Nephron (organoid): Measurements from ENCODE around the gene CELF4.
A peak's percentile ranks its signal among the peaks of the same experiment; 100 is the strongest.

Source experiments
- H3K27ac Mint-ChIP-seq, 3 experiments: 2 replicates each; pipeline ENCODE4 v1.8.0; 2020; ENCODE audit warnings: mixed read lengths in 3 of 3, mild to moderate bottlenecking in 2 of 3, moderate library complexity in 1 of 3
- H3K27me3 Mint-ChIP-seq: 2 replicates; pipeline ENCODE4 v1.8.0; 2021; ENCODE audit warnings: low read depth, mild to moderate bottlenecking, moderate library complexity, mixed read lengths
- H3K36me3 Mint-ChIP-seq: 2 replicates; pipeline ENCODE4 v1.8.0; 2020; ENCODE audit warnings: low read depth, mixed read lengths
- H3K4me1 Mint-ChIP-seq: 2 replicates; pipeline ENCODE4 v1.8.0; 2020; ENCODE audit warnings: mixed read lengths
- H3K4me3 Mint-ChIP-seq, 3 experiments: 2 replicates each; pipeline ENCODE4 v1.8.0; 2020; ENCODE audit warnings: mild to moderate bottlenecking in 3 of 3, mixed read lengths in 3 of 3, moderate library complexity in 2 of 3
- H3K9me3 Mint-ChIP-seq: 2 replicates; pipeline ENCODE4 v1.8.0; 2020; ENCODE audit warnings: mixed read lengths
- CTCF ChIP-seq, 3 experiments: fragments of 200-600 bp; sonication (generic); IDR thresholded peaks; one replicate each; pipeline ENCODE4 v1.5.0; 2021; ENCODE audit warnings: antibody characterized with exemption in 3 of 3; ENCODE audit not compliant: unreplicated experiment in 3 of 3

The CELF4 gene

GRCh38 chr18:37403100-37403781 lies 162.4 kb downstream of the CELF4 start:
- Mint-ChIP-seq H3K4me3 (peak overlapping the region in 1 of 3 experiments; percentile 15), H3K36me3 (no peaks in the 10 kb centered on the region), H3K27ac (peak overlapping the region; percentile 73 to 87 (median 82)), H3K4me1 (peaks cover 47% of the 10 kb centered on the region), H3K27me3 (peaks cover 9% of the 10 kb centered on the region), H3K9me3 (no peaks in the 10 kb centered on the region)
- no peak for TF ChIP-seq CTCF (IDR thresholded peaks at IDR 0.05; ENCODE audit: unreplicated experiment in 3 of 3)

GRCh38 chr18:37402735-37403099 lies 162.9 kb downstream of the CELF4 start:
- H3K36me3 Mint-ChIP-seq: no peaks in the 10 kb centered on the region
- H3K4me1 Mint-ChIP-seq: peaks cover 47% of the 10 kb centered on the region
- no peak overlapping the region for H3K4me3 Mint-ChIP-seq
- no peak for TF ChIP-seq CTCF (IDR thresholded peaks at IDR 0.05; ENCODE audit: unreplicated experiment in 3 of 3)
- H3K27me3 Mint-ChIP-seq: peaks cover 9% of the 10 kb centered on the region
- no peaks in the 10 kb centered on the region for H3K9me3 Mint-ChIP-seq
- peak overlapping the region; percentile 73 to 87 (median 82) for H3K27ac Mint-ChIP-seq

- no peak overlapping the region for H3K4me3 Mint-ChIP-seq
- H3K4me1 Mint-ChIP-seq: peaks cover 52% of the 10 kb centered on the region
- H3K27me3 Mint-ChIP-seq: peaks cover 9% of the 10 kb centered on the region
- no peaks in the 10 kb centered on the region for H3K9me3 Mint-ChIP-seq
- H3K27ac Mint-ChIP-seq: peak overlapping the region in 1 of 3 experiments; percentile 74
- H3K36me3 Mint-ChIP-seq: no peaks in the 10 kb centered on the region
- no peak for TF ChIP-seq CTCF (IDR thresholded peaks at IDR 0.05; ENCODE audit: unreplicated experiment in 3 of 3)
These were observed 164.8 kb downstream of the CELF4 start for GRCh38 chr18:37400802-37401201.

- peaks cover 5% of the 10 kb centered on the region for H3K27me3 Mint-ChIP-seq
- H3K27ac Mint-ChIP-seq: peak overlapping the region in 1 of 3 experiments; percentile 74
- H3K4me1 Mint-ChIP-seq: peaks cover 44% of the 10 kb centered on the region
- TF ChIP-seq CTCF (IDR thresholded peaks at IDR 0.05; ENCODE audit: unreplicated experiment in 3 of 3): no peak
- no peaks in the 10 kb centered on the region for H3K36me3 Mint-ChIP-seq
- no peak overlapping the region for H3K4me3 Mint-ChIP-seq
- H3K9me3 Mint-ChIP-seq: no peaks in the 10 kb centered on the region
These were observed 167.2 kb downstream of the CELF4 start for GRCh38 chr18:37398248-37398920.

- H3K4me1 Mint-ChIP-seq: peaks cover 38% of the 10 kb centered on the region
- H3K4me3 Mint-ChIP-seq: no peak overlapping the region
- no peaks in the 10 kb centered on the region for H3K9me3 Mint-ChIP-seq
- peak overlapping the region in 1 of 3 experiments; percentile 66 for H3K27ac Mint-ChIP-seq
- H3K36me3 Mint-ChIP-seq: no peaks in the 10 kb centered on the region
- H3K27me3 Mint-ChIP-seq: peaks cover 9% of the 10 kb centered on the region
- no peak for TF ChIP-seq CTCF (IDR thresholded peaks at IDR 0.05; ENCODE audit: unreplicated experiment in 3 of 3)
These were observed 167.8 kb downstream of the CELF4 start for GRCh38 chr18:37397814-37398213.
